Liver (tissue), 3 donors: ENCODE data around the gene ZFP36.

Source experiments
- CTCF ChIP-seq: fragments of 150-350 bp; IDR thresholded peaks from 2 replicates; pipeline ENCODE4 v1.5.1; 2017; ENCODE audit warnings: improper control_type of control experiment, low read depth, low read length; ENCODE audit not compliant: missing input control
- EGR1 ChIP-seq, 2 donors: IDR thresholded peaks; 2 replicates each; pipeline ENCODE4 v1.6.1; 2016 to 2018; ENCODE audit warnings: antibody characterized with exemption in 2 of 2, low read depth in 2 of 2
- FOXA2 ChIP-seq: IDR thresholded peaks from 2 replicates; pipeline ENCODE4 v1.6.1; 2016; ENCODE audit warnings: antibody characterized with exemption
- GABPA ChIP-seq, 2 donors: IDR thresholded peaks in 1 of 2; conservative IDR thresholded peaks in 1 of 2; 2 replicates each; pipeline ENCODE4 v1.6.1; 2016; ENCODE audit warnings: antibody characterized with exemption in 2 of 2, mild to moderate bottlenecking in 1 of 2, moderate library complexity in 1 of 2
- HNF4A ChIP-seq, 2 donors: conservative IDR thresholded peaks; 2 replicates each; pipeline ENCODE4 v1.6.1; 2016; ENCODE audit warnings: antibody characterized with exemption in 2 of 2, mild to moderate bottlenecking in 2 of 2
- HNF4G ChIP-seq: IDR thresholded peaks from 2 replicates; pipeline ENCODE4 v1.6.1; 2016; ENCODE audit warnings: antibody characterized with exemption
- MAX ChIP-seq: IDR thresholded peaks from 2 replicates; pipeline ENCODE4 v1.6.1; 2016; ENCODE audit warnings: antibody characterized with exemption
- NR2F2 ChIP-seq: IDR thresholded peaks from 2 replicates; pipeline ENCODE4 v1.6.1; 2016; ENCODE audit warnings: antibody characterized with exemption
- RAD21 ChIP-seq, 2 donors: IDR thresholded peaks; 2 replicates each; pipeline ENCODE4 v1.6.1; 2016; ENCODE audit warnings: antibody characterized with exemption in 2 of 2, mild to moderate bottlenecking in 2 of 2
- REST ChIP-seq: IDR thresholded peaks from 2 replicates; pipeline ENCODE4 v1.6.1; 2016; ENCODE audit warnings: antibody characterized with exemption, mild to moderate bottlenecking
- RXRA ChIP-seq, 2 donors: IDR thresholded peaks; 2 replicates each; pipeline ENCODE4 v1.6.1; 2017 to 2018; ENCODE audit warnings: antibody characterized with exemption in 2 of 2, mild to moderate bottlenecking in 1 of 2
- SP1 ChIP-seq: IDR thresholded peaks from 2 replicates; pipeline ENCODE4 v1.6.1; 2018; ENCODE audit warnings: antibody characterized with exemption, mild to moderate bottlenecking
- TAF1 ChIP-seq: conservative IDR thresholded peaks from 2 replicates; pipeline ENCODE4 v1.6.1; 2016; ENCODE audit warnings: antibody characterized with exemption, mild to moderate bottlenecking
- YY1 ChIP-seq: IDR thresholded peaks from 2 replicates; pipeline ENCODE4 v1.6.1; 2016; ENCODE audit warnings: antibody characterized with exemption, mild to moderate bottlenecking
- donor health status: healthy.
- donor health status: healthy.

GRCh38 chr19:39420769-39421168 is 14.1 kb downstream of the ZFP36 start:
- TF ChIP-seq CTCF, result no peak
- no peak for TF ChIP-seq REST
- TF ChIP-seq TAF1, result no peak
- no peak for TF ChIP-seq YY1
- TF ChIP-seq RXRA (IDR thresholded peaks at IDR 0.05), result no peak
- TF ChIP-seq SP1, result no peak
- no peak for TF ChIP-seq NR2F2
- no peak for TF ChIP-seq RAD21 (IDR thresholded peaks at IDR 0.05)
- TF ChIP-seq FOXA2, result no peak
- TF ChIP-seq EGR1 (IDR thresholded peaks at IDR 0.05; ENCODE audit: low read depth in 2 of 2), result no peak
- TF ChIP-seq MAX, result no peak
- TF ChIP-seq HNF4G, result no peak
- no peak for TF ChIP-seq GABPA (IDR thresholded peaks at IDR 0.05 in 1 of 2, conservative IDR thresholded peaks at IDR 0.05 in 1 of 2)
- no peak for TF ChIP-seq HNF4A (conservative IDR thresholded peaks at IDR 0.05)
